HG03159 (cell line): Measurements from ENCODE around the gene NAT8.
"Not testable (repeated sequence)": the region's sequence is repeated elsewhere in the genome, so short reads cannot be mapped to it uniquely, and the experiment has no call there.

Experiments used
- ATAC-seq: cut with Tn5 transposase; IDR thresholded peaks from one replicate; pipeline ENCODE4 v1.9.1; 2021; ENCODE audit warnings: mild to moderate bottlenecking, moderate library complexity; ENCODE audit not compliant: unreplicated experiment

NAT8 gene

DNA sequence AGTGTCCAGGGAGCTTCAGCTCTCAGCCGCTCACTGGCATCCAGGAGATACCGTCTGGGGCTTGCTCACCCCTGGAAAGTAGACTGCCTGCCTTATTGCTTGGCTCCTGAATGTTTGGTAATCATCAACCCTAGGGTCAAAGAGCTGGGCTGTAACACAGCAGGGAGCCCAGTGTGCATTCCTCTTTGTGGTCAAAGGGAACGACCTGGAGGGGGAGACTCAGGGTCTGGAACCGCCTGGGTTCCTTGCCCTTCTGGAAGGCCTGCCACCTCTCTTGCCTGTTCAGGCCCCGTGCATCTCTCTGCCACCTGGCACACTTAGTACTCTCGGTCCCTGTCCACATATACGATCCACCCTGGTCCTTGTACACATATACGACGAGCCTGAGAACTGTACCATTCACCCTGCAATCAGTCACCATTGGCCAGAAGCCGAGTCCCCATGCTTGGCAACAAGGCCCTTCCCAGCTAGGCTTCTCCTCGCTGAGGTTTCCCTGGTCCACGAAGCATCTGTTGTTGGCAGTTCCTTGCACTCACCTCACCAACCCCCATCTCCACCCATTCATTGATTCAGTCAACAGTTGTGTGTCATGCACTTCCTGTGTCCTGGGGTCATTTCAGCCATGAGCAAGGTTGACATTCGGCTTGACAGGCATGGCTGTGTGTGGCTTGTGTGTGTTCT is at the start of gene NAT8:
Gene NAT8, minus strand, starts transcription at position 85 of the 681 bp plus-strand sequence. CDS start 794 bp downstream, outside the sequence.
- no peak for ATAC-seq

DNA sequence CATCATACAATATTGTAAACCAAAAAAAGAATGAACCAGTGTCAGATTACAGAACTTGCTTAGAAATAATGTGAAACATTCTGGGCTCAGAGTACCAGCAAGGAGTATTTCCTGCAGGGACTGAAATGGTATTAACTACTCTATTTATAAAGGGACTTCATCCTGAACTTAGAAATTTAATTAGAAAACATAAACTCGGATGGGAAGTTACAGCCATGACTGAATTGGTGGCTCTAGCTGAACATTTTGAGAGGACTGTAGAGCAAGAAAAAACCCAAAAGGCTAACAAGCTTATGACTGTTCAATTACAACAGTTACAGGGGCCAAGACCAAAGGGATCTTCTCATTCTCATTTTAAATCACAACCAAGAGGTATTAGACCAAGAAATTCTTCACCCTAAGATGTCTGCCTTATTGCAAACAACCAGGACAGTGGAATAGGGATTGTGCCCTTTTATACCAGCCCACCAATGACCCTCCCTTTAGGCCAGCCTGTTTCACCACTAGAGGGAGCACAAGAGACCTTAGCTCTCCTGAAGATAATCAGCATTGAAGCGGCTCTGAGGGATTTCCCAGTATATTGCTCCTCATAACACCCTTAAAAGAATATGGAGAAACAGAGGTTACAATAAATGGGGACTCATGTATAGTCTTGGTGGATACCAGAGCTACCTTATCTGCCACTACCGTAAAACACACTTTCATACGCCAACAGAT is 48.3 kb upstream of the NAT8 start:
- ATAC-seq, result peak; percentile 75

GRCh38 chr2:73688494-73688893 is 46.3 kb upstream of the NAT8 start:
- not testable (repeated sequence) for ATAC-seq

- no peak for ATAC-seq
Observed at GRCh38 chr2:73685764-73686438, 43.7 kb upstream of the NAT8 start.

DNA sequence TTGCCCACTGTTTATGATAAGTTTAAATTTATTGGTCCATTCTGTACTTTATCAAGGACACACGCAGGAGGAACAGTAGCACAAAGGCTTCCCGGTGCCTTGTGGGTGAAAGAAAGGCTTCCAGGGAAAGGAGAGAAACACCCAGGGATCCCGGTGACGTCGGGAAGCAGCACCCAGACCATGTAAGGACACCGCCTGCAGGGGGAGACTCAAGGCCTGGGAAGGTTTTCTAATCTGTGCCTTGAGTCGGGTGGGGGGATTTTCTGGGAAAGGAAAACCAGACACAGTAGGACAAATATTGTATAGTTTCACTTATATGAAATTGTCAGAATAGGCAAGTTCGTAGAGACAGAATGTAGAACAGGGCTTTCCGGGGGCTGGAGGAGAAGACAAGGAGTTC is 42.7 kb upstream of the NAT8 start:
- ATAC-seq, result not testable (repeated sequence)

GRCh38 chr2:73684325-73684724 is 42.1 kb upstream of the NAT8 start:
- ATAC-seq, result not testable (repeated sequence)

- not testable (repeated sequence) for ATAC-seq
Observed at GRCh38 chr2:73679951-73680571, 37.8 kb upstream of the NAT8 start.

DNA sequence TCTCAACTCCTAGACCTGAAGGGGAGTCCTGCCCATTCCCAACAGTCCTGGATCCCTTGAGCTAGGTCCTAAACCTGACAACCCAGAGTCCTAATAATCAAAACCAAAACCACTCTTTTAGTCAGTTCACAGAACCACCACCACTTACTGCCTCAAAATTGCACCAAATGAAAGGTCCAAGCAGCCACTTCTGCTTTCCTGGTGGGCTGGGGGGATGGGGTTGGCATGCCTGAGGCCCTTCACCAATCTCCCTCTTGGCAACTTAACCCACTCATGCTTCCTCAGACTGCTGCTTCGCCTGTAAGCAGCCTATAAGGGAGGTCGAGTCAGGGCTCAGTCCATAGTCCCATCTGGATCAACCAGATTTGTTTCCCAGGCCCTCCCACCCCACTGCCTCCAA is 37.0 kb upstream of the NAT8 start:
- ATAC-seq, result not testable (repeated sequence)

DNA sequence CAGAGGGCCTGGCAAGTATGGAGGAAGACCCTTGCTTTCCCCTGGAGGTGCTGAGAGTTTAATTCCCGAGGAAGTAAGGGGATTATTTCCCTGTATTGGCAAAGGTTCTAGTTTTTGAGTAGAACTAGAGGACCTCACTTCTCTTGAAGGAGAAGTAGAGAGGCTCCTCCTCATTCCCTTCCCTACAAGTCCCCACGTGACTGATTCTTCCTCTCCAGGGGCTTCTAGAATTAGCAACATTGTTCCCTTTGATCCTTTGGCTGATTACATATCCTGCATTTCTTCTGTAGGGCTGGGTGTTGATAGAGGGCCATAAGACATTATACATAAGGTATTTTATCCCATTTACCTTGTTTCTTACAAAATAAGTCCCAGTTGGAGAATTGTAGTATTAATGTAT is 35.8 kb upstream of the NAT8 start:
- not testable (repeated sequence) for ATAC-seq

DNA sequence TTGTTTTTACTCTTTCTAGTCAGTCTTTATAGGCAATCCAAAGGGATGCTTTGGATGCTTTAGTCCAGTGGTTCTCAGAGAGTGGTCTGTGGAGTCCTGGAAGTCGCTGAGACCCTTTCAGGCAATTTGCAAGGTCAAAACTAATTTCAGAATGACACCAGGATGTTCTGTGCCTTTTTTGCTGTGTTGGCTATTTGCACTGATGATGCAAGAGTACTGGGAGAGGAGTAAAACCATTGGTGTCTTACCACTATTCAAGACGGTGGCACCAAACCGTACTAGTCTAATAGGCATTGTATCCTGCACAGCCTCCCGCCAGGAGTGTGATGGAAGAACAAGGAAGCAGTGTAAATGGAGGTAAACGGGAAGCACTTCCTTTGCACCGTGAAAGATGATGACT is 34.0 kb upstream of the NAT8 start:
- ATAC-seq, result not testable (repeated sequence)

DNA sequence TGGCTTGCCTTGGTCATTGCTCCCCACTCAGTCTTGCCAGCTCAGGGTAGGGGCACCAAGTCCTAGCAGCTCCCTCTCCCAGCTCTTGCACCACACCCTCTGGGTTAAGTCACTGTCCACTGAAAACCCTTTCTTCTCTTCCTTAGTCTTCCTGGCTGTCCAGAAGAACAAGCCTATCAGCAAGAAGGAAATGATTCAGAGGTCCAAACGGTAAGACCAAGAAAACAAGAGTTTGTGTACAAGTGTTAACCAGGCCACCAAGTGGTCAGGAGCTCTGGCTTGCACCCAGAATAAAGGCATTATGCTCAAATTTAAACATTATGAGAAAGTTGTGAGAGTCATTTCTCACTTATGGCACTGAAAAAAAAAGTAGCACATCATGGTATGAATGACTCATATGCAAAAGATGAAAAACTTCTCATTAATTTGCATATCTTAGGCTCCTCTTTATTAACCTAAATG is 32.5 kb upstream of the NAT8 start:
- ATAC-seq, result not testable (repeated sequence)

GRCh38 chr2:73669976-73670375 is 27.8 kb upstream of the NAT8 start:
- not testable (repeated sequence) for ATAC-seq

GRCh38 chr2:73667239-73667638 is 25.0 kb upstream of the NAT8 start:
- not testable (repeated sequence) for ATAC-seq

GRCh38 chr2:73654175-73654574 is 12.0 kb upstream of the NAT8 start:
- no peak for ATAC-seq

GRCh38 chr2:73652348-73652747 is 10.1 kb upstream of the NAT8 start:
- no peak for ATAC-seq

DNA sequence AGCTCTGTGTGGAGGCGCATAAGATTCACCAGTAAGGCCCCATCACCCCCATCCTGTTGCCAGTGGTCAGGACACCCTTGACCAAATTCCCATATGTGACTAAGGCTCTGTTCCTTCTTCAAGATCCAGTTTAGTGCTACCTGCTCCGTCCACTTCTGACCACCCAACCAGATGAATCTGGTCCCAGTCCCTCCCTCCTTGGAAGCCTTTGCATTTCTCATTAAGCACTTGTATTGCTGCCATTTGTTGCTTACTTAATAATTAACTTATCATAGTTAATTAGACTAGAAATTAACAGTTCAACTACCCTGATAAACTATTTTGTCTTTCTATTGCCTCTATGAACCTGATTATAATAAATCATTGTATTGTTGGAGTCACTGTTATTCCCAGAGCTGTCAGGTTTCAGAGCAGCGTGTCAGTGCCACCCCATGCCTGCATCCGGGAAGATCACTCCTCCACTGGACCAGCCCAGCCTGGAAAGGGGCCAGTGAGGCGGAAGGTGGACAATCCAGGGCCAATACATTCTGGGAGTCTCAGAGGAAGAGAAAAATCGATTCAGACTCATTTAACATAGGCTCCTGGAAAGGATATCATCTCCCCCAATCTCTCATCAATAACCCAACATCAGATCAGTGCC is 9.5 kb upstream of the NAT8 start:
- ATAC-seq, result no peak

- not testable (repeated sequence) for ATAC-seq
Observed at GRCh38 chr2:73647690-73648089, 5.5 kb upstream of the NAT8 start.

GRCh38 chr2:73641767-73642062 is 507 bp downstream of the NAT8 start:
- no peak for ATAC-seq

DNA sequence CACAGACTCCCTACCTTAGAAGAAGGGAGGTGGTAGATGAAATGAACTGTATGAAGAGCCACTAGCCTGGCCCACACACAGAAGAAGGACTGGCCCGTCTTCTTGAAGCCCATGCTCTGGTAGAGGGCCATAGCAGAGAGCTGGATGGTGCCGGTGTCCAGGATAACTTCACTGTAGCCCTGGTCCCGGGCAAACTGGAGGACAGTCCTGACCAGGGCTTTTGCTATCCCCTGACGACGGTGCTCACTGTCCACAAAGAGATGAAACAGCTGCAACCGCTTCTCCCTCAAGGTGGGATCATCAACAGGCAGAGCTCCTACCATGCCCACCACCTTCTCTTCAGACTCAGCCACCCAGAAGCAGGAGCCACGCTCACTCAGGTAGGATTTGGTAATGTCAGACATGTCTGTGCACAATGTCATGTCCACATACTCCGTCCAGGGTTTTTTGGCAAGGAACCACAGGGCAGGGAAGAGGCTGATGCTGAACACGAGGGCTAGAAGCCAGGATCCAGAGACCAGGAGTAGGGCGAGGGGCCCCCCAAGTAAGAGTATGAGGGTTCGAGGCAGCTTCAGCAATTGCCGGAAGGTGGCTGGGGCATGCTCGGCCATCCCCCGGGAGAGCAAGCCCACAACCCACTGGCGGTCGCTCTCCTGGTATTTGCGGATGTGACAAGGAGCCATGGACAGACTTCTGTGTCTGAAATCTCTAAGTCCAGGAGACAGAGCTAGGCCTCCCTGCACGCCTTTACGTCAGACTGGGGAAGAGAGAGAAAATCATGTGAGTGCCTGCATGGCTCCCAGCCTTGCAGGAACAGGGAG is 1.1 kb downstream of the NAT8 start:
- ATAC-seq, result no peak

DNA sequence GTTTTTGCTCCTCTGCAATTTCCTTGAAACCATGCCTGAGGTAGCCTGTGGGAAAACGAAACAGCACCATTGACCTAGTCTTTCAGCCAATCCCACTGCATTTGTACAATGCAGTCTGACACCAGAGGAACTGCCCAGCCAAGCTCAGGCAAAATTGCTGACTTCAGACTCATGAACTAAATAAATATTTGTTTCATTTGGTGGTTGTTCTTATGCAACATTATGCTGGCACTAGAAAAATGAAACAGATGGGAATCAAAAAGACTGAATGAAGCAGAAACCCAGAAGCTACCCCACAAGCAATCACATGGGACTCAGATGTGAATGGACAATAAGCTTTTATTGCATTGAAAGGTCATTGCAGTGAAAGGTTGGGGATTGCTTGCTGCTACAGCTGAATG is 1.7 kb downstream of the NAT8 start:
- no peak for ATAC-seq
